ENCODE results near the gene BDH2.

DNA sequence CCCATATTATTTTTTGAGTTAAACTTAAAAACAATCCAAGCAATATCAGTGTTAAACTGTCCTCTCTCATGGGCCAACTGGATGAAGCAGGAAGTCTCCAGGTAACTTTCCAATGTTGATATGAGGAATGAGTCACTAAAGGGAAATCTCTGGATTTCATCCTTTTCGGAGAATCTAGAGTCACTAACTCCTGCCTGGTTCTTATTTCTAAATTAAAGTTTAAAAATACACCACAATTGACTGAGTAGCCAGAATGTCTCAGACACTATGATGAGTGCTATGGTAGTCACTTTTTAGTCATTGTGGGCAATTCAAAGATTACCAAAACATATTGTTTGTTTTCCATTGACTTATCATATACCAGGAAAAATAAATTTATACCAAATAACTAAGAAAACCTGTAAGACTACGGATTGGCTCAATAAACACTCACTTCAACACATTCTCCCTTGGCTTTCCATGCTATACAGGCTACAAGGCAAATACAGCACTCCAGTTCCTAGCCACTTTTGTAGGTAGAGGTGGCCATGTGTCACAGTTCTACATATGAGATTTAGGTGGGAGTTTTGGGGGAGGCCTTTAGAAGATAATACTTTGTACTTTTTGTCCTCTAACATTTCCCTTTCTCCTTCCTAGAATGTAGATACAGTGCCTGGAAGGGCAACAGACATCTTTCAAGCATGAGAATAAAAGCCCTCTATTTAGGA is 31.6 kb downstream of the BDH2 start:
- TF ChIP-seq EZH2 (IDR thresholded peaks at IDR 0.05; ENCODE audit: low read depth) (no peak), CTCF (conservative IDR thresholded peaks at IDR 0.05) (no peak)
